ENCODE results near the gene ZNF593OS. TPM values are rescaled to one million over a fixed set of nuclear protein-coding genes. Genes with fewer than 3 reads are reported as not detected.

ZNF593OS gene
- total RNA-seq, 1 experiment from 2014 or later: not detected

DNA sequence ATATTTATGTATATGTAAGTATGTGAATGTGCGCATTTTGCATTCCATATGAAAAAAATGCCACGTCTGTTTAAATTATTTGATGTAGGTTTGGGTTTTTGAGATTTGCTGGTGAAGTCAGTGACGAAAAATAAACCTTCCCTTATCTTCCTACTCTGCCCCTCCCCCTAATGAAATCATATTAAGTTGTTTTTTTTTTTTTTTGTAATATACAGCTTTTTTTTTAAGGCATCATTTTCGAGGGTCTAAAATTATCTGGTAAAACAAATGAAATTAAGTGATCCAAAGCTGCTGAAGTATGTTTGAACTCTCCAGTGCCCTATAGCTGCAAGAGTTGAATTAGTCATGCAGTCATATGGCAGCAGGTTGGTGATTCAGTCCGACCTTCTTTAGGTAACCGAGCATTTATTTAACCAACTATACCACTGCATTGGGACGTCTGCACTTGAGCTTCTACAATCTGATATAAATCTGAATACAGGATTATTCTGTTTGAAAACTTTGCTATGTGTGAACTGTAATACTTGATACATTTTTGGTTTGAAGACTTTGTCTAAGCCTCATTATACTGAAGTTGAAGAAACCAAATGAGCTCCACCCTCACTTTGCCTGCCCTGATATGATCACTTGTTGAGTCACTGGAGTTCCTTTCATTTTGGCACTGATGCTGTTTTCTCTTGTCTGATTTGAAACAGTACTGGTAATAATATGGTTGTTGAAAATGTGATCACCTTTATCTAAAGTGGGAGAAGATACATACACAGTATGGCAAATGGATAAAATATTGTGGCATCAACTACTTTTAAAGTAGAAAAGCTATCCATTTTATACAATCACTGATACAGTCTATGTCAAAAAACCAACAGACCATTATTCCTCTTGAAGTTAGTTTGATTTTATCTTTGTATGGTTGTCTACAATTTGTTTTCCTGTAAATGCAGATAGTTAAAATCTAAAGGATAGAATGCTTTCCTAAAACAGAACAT, 48.4 kb downstream of the ZNF593OS start:
- H3K4me3 ChIP-seq: no peak overlapping the region
- no peaks in the 10 kb centered on the region for H3K27me3 ChIP-seq
- DNase-seq: peak; percentile 16
- peaks cover 7% of the 10 kb centered on the region for H3K36me3 ChIP-seq
- H3K9me3 ChIP-seq: no peaks in the 10 kb centered on the region

DNA sequence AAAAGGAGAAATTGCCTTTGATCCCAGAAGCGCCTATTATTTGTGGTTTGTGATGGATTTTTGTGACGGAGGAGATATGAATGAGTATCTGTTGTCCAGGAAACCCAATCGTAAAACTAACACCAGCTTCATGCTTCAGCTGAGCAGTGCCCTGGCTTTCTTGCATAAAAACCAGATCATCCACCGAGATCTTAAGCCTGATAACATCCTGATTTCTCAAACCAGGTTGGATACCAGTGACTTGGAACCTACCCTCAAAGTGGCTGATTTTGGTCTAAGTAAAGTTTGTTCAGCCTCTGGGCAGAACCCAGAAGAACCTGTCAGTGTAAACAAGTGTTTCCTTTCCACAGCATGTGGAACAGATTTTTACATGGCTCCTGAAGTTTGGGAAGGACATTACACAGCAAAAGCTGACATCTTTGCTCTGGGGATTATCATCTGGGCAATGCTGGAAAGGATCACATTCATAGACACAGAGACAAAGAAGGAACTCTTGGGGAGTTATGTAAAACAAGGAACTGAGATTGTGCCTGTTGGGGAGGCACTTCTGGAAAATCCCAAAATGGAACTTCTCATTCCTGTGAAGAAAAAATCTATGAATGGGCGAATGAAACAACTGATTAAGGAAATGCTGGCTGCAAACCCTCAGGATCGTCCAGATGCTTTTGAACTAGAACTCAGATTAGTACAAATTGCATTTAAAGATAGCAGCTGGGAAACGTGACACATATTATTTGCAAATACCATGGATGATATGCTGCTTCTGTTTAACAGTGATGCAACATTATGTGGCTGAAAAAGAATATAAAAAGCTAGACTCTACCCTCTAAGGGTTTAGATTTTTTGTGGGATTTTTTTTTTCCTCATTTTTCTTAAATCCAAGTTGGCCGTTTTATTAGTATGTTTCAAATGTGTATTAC, 49.5 kb downstream of the ZNF593OS start:
- H3K27me3 ChIP-seq: no peaks in the 10 kb centered on the region
- H3K36me3 ChIP-seq: peaks cover 7% of the 10 kb centered on the region
- no peak overlapping the region for H3K4me3 ChIP-seq
- DNase-seq: no peak
- no peaks in the 10 kb centered on the region for H3K9me3 ChIP-seq

DNA sequence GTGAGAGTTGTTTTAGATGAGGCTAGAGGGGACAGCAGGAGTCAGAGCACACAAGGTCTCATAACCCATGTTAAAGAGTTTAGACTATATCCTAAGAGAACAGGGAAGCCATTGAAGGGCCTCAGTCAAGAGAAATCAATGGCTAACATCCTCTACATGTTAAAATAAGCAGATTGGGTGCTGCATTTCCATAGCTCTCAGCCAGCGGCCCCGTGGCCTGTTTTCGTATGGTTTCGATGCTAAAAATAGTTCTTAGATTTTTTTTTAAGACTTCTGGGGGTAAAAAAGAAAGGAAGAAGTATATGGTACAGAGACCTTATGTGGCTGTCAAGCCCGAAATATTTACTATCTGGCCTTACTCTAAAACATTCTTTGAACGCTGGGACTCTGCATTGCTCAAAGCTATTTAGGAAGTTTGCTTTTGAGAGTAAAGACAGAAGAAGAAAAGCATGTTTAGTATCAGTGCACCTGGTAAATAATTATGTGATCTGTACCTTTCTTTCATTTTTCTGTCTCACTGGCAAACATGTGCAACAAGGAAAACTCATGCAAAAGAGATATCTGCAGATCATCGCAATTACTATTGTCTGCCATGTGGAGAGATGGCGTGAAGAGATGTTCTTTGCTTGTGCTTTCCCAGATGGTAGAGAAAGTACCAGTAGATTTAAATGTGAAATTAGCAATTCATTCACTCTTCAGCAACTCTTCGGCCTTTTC, 51.6 kb downstream of the ZNF593OS start:
- H3K9me3 ChIP-seq: no peaks in the 10 kb centered on the region
- H3K27me3 ChIP-seq: no peaks in the 10 kb centered on the region
- DNase-seq: no peak
- no peak overlapping the region for H3K4me3 ChIP-seq
- H3K36me3 ChIP-seq: peaks cover 10% of the 10 kb centered on the region

Other genes starting within 250 kb of the ZNF593OS start
- 3.3 and 4.5 TPM in 2 replicates for gene PAFAH2, start 173.8 kb downstream of the ZNF593OS start, total RNA-seq (2014; rRNA removed; shearing (Covaris generic); ENCODE audit: low replicate concordance)
- not detected in 2 replicates for gene EXTL1, start 150.1 kb downstream of the ZNF593OS start, total RNA-seq (2014; rRNA removed; shearing (Covaris generic); ENCODE audit: low replicate concordance)
- not detected in 2 replicates for gene SLC30A2, start 125.7 kb downstream of the ZNF593OS start, total RNA-seq (2014; rRNA removed; shearing (Covaris generic); ENCODE audit: low replicate concordance)
- not detected in 2 replicates for gene TRIM63, start 104.2 kb downstream of the ZNF593OS start, total RNA-seq (2014; rRNA removed; shearing (Covaris generic); ENCODE audit: low replicate concordance)
- 2.4 and 10.4 TPM in 2 replicates for gene PDIK1L, start 60.0 kb downstream of the ZNF593OS start, total RNA-seq (2014; rRNA removed; shearing (Covaris generic); ENCODE audit: low replicate concordance)
- 0.07 TPM in 1 of 2 replicates, not detected in the other for gene FAM110D, start 12.8 kb downstream of the ZNF593OS start, total RNA-seq (2014; rRNA removed; shearing (Covaris generic); ENCODE audit: low replicate concordance)
- not detected in 2 replicates for gene C1orf232, start 2.9 kb downstream of the ZNF593OS start, total RNA-seq (2014; rRNA removed; shearing (Covaris generic); ENCODE audit: low replicate concordance)
- gene ZNF593, start 1.9 kb downstream of the ZNF593OS start, total RNA-seq (2014; rRNA removed; shearing (Covaris generic); ENCODE audit: low replicate concordance): 27.8 and 45.7 TPM in 2 replicates
- not detected in 2 replicates for gene CNKSR1, start 5.7 kb upstream of the ZNF593OS start, total RNA-seq (2014; rRNA removed; shearing (Covaris generic); ENCODE audit: low replicate concordance)
- not detected in 2 replicates for gene CATSPER4, start 18.8 kb upstream of the ZNF593OS start, total RNA-seq (2014; rRNA removed; shearing (Covaris generic); ENCODE audit: low replicate concordance)
- gene CEP85, start 62.4 kb upstream of the ZNF593OS start, total RNA-seq (2014; rRNA removed; shearing (Covaris generic); ENCODE audit: low replicate concordance): 13.3 and 13.9 TPM in 2 replicates
- gene SH3BGRL3, start 108.3 kb upstream of the ZNF593OS start, total RNA-seq (2014; rRNA removed; shearing (Covaris generic); ENCODE audit: low replicate concordance): 20.2 and 22.3 TPM in 2 replicates
- gene UBXN11, start 134.8 kb upstream of the ZNF593OS start, total RNA-seq (2014; rRNA removed; shearing (Covaris generic); ENCODE audit: low replicate concordance): 3.9 and 6.1 TPM in 2 replicates
- gene CD52, start 146.1 kb upstream of the ZNF593OS start, total RNA-seq (2014; rRNA removed; shearing (Covaris generic); ENCODE audit: low replicate concordance): not detected in 2 replicates
- gene CRYBG2, start 182.3 kb upstream of the ZNF593OS start, total RNA-seq (2014; rRNA removed; shearing (Covaris generic); ENCODE audit: low replicate concordance): not detected in 2 replicates
- gene ZNF683, start 200.9 kb upstream of the ZNF593OS start, total RNA-seq (2014; rRNA removed; shearing (Covaris generic); ENCODE audit: low replicate concordance): not detected in 2 replicates
- not detected in 2 replicates for gene LIN28A, start 239.0 kb upstream of the ZNF593OS start, total RNA-seq (2014; rRNA removed; shearing (Covaris generic); ENCODE audit: low replicate concordance)